GM23248 (cell line): ENCODE results near the gene FBXO11. TPM values are rescaled to one million over a fixed set of nuclear protein-coding genes. Genes with fewer than 3 reads are reported as not detected.

Experiments
- DNase-seq: peaks from one replicate; pipeline ENCODE4 v3.0.0-alpha.2; 2015
- H2AFZ ChIP-seq: fragments of 200-600 bp; sonication (generic); 2 replicates; pipeline ENCODE4 v1.6.1; 2016; ENCODE audit warnings: antibody characterized with exemption
- H3F3A ChIP-seq: fragments of 200-600 bp; sonication (generic); 2 replicates; pipeline ENCODE4 v1.6.1; 2016; ENCODE audit warnings: mild to moderate bottlenecking, antibody characterized with exemption, mixed run types; ENCODE audit not compliant: insufficient read depth
- H3K27ac ChIP-seq: fragments of 200-600 bp; sonication (generic); 2 replicates; pipeline ENCODE4 v1.5.1; 2016; ENCODE audit warnings: mild to moderate bottlenecking
- H3K27me3 ChIP-seq: fragments of 200-600 bp; sonication (generic); replicated peaks from 2 replicates; pipeline ENCODE4 v1.6.1; 2016; ENCODE audit warnings: mild to moderate bottlenecking; ENCODE audit not compliant: insufficient read depth
- H3K36me3 ChIP-seq: fragments of 200-600 bp; sonication (generic); 2 replicates; pipeline ENCODE4 v1.6.1; 2016; ENCODE audit warnings: low read depth, mild to moderate bottlenecking
- H3K4me1 ChIP-seq: fragments of 200-600 bp; sonication (generic); 2 replicates; pipeline ENCODE4 v1.6.1; 2016; ENCODE audit warnings: mild to moderate bottlenecking; ENCODE audit not compliant: insufficient read depth
- H3K4me2 ChIP-seq: fragments of 200-600 bp; sonication (generic); one replicate; pipeline ENCODE4 v1.6.1; 2016; ENCODE audit warnings: mild to moderate bottlenecking; ENCODE audit not compliant: unreplicated experiment
- H3K4me3 ChIP-seq: fragments of 200-600 bp; sonication (generic); 2 replicates; pipeline ENCODE4 v1.5.1; 2016; ENCODE audit warnings: mild to moderate bottlenecking
- H3K79me2 ChIP-seq: fragments of 200-600 bp; sonication (generic); 2 replicates; pipeline ENCODE4 v1.6.1; 2016; ENCODE audit warnings: mild to moderate bottlenecking; ENCODE audit not compliant: insufficient read depth
- H3K9ac ChIP-seq: fragments of 200-600 bp; sonication (generic); 2 replicates; pipeline ENCODE4 v1.6.1; 2016; ENCODE audit warnings: mild to moderate bottlenecking
- H3K9me2 ChIP-seq: fragments of 200-600 bp; sonication (generic); 2 replicates; pipeline ENCODE4 v1.6.1; 2016; ENCODE audit warnings: mixed run types, mild to moderate bottlenecking, moderate library complexity; ENCODE audit not compliant: insufficient read depth
- H3K9me3 ChIP-seq: fragments of 200-600 bp; sonication (generic); one replicate; pipeline ENCODE4 v1.6.1; 2017; ENCODE audit warnings: low read depth
- H4K20me1 ChIP-seq: fragments of 200-600 bp; sonication (generic); 2 replicates; pipeline ENCODE4 v1.6.0; 2016; ENCODE audit not compliant: insufficient read depth
- EZH2 ChIP-seq: fragments of 200-600 bp; sonication (generic); IDR thresholded peaks from 2 replicates; pipeline ENCODE4 v1.6.1; 2018; ENCODE audit warnings: antibody characterized with exemption, mild to moderate bottlenecking; ENCODE audit not compliant: insufficient read depth, poor library complexity, severe bottlenecking
- EZH2phosphoT487 ChIP-seq: fragments of 200-600 bp; sonication (generic); IDR thresholded peaks from 2 replicates; pipeline ENCODE4 v1.6.1; 2018; ENCODE audit warnings: antibody characterized with exemption, moderate library complexity, mild to moderate bottlenecking, low read depth; ENCODE audit not compliant: insufficient read depth
- WGBS, 2 experiments: methylation state at CpG; one replicate each; pipeline ENCODE4 v1.1.6; 2015 to 2017; ENCODE audit warnings: low lambda C conversion rate in 2 of 2, low coverage in 1 of 2; ENCODE audit errors: missing lambda C conversion rate in 2 of 2; 5-methylcytosine and 5-hydroxymethylcytosine counted together
- in situ Hi-C: fragments of 300-500 bp; cut with MboI; formaldehyde crosslinking; loops from 2 replicates; pipeline ENCODE4 v1.15.0; 2020
- polyA plus RNA-seq: library from polyadenylated mRNA; unstranded; fragments of >200 nt; fragmentation: Nextera tagmentation; extraction: Ambion mirVana; gene quantifications from 2 replicates; pipeline ENCODE4 v1.2.1, GENCODE V29; 2016
- total RNA-seq: library from RNA; depleted of rRNA; stranded (reverse); fragments of >200 nt; shearing (Covaris generic); gene quantifications from 2 replicates; pipeline ENCODE4 v1.2.3, GENCODE V29; 2014; rRNA removed

FBXO11 gene
- total RNA-seq = 25.8 and 33.1 TPM in 2 replicates
- polyA plus RNA-seq = 14.2 and 15.7 TPM in 2 replicates

DNA sequence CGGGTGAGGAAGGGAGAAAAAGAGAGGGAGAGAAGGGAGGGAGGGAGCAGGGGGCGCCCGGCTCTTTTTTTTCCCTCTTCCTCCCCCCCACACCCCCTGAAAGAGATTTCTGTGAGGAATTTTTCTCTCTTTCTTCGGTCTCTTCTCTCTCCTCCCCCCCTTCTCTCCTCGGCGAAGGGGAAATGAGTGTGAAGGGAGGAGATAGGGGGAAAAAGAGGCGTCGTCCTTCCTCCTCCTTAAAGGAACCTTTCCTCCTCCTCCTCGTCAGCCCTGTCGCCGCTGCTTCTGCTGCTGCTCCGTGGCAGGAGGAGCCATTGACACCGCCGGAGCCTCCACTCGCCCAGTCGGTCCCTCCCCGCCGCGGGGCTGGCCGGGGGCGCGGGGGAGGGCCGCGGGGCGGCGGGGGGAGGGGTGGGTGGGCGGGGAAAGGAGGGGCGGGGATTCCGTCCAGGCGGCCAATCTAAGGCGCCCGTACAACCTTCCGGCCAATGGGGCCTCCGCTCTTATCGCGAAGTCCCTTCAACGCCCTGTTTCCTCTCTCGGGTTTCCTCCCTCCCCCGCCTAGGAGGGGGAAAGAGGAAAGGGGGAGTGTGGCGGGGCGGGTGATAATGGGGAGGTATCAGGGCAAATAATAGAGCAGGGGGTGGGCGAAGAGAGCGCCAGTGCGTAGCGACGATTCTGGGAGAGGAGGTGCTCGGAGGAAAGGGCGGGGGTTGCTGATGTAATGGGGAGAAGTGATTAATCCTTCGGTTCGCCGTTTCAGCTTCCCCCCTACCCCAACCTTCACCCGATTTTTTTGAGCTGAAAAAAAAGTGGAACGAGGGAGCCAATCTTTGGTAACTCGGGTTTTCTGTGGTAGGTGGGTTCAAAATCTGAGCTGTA lies at the start of gene FBXO11:
Gene FBXO11 (minus strand): TSS at position 342 of the 882 bp plus-strand sequence. CDS start 778 bp downstream, outside the sequence.
- peaks cover 23% of the 10 kb centered on the region for H4K20me1 ChIP-seq
- peak within 1 kb of the TSS; percentile 78 for H3K4me2 ChIP-seq
- H3K36me3 ChIP-seq = no peaks in the 10 kb centered on the region
- H3K27ac ChIP-seq = peak within 1 kb of the TSS; percentile 98
- WGBS, 2 experiments = 0% methylated on average over 12 to 54 of the region's 54 CpGs
- peak within 1 kb of the TSS; percentile 82 for H3K4me3 ChIP-seq
- peaks cover 28% of the 10 kb centered on the region for H3F3A ChIP-seq
- peaks cover 14% of the 10 kb centered on the region for H3K4me1 ChIP-seq
- H3K9me2 ChIP-seq = no peaks in the 10 kb centered on the region
- H3K9me3 ChIP-seq = no peaks in the 10 kb centered on the region
- in situ Hi-C loops = no loop called here
- TF ChIP-seq EZH2 = no peak
- no peak for TF ChIP-seq EZH2phosphoT487
- H3K27me3 ChIP-seq = no peaks in the 10 kb centered on the region
- H2AFZ ChIP-seq = peak within 1 kb of the TSS; percentile 71
- peaks cover 41% of the 10 kb centered on the region for H3K79me2 ChIP-seq
- peak within 1 kb of the TSS; percentile 96 for H3K9ac ChIP-seq
- DNase-seq = peak; percentile 99

- H3K4me1 ChIP-seq = no peaks in the 10 kb centered on the region
- peak; percentile 29 for DNase-seq
- no peak overlapping the region for H3K4me3 ChIP-seq
- no peak overlapping the region for H3K9ac ChIP-seq
- no peak overlapping the region for H3K27ac ChIP-seq
- H4K20me1 ChIP-seq = no peaks in the 10 kb centered on the region
- no peaks in the 10 kb centered on the region for H3K36me3 ChIP-seq
- no peak overlapping the region for H2AFZ ChIP-seq
- no peak overlapping the region for H3K4me2 ChIP-seq
- no peaks in the 10 kb centered on the region for H3K9me2 ChIP-seq
- no peak for TF ChIP-seq EZH2phosphoT487
- no peak for TF ChIP-seq EZH2
- no peaks in the 10 kb centered on the region for H3K27me3 ChIP-seq
- in situ Hi-C loops = no loop called here
- 16 to 24% methylated on average over 2 of the region's 2 CpGs for WGBS, 2 experiments
- no peaks in the 10 kb centered on the region for H3K9me3 ChIP-seq
- H3F3A ChIP-seq = no peaks in the 10 kb centered on the region
- no peaks in the 10 kb centered on the region for H3K79me2 ChIP-seq
Observed at GRCh38 chr2:47950340-47951301, 44.3 kb upstream of the FBXO11 start.

DNA sequence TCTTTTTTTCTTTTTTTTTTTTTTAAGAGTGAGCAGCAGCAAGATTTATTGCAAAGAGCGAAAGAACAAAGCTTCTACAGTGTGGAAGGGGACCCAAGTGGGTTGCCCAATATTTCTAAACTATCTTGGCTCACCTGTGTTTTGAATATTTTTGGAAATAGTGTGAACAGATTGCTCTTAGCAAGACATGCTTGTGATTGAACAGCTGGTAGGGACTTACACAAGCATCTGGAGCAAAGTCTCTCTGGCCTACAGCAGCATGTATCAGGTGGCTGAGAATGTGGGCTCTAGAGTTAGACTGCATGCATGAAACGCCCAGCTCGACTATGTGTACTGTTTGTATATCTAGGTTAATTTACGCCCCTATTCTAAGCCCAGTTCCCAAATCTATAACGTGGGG lies 40.3 kb upstream of the FBXO11 start:
- in situ Hi-C loops = no loop called here
- Histone ChIP-seq H3K79me2 (no peaks in the 10 kb centered on the region), H3K4me2 (no peak overlapping the region), H3K27ac (no peak overlapping the region), H3K27me3 (no peaks in the 10 kb centered on the region), H3K9me3 (no peaks in the 10 kb centered on the region), H2AFZ (no peak overlapping the region), H3K4me3 (no peak overlapping the region), H3K36me3 (no peaks in the 10 kb centered on the region), H3K9me2 (no peaks in the 10 kb centered on the region), H3F3A (no peaks in the 10 kb centered on the region), H3K9ac (no peak overlapping the region), H4K20me1 (no peaks in the 10 kb centered on the region), H3K4me1 (no peaks in the 10 kb centered on the region)
- 35 to 42% methylated on average over 5 of the region's 5 CpGs for WGBS, 2 experiments
- DNase-seq = no peak
- TF ChIP-seq EZH2phosphoT487 = no peak
- no peak for TF ChIP-seq EZH2
